Gastroesophageal sphincter (tissue), 3 donors: Measurements from ENCODE around the gene FAM76B.

Experiments
- CTCF ChIP-seq, 4 experiments: fragments of 200-600 bp in 2 of 4; fragments of 450-650 bp in 2 of 4; sonication (generic) in 1 of 4; IDR thresholded peaks; one replicate each; pipeline ENCODE4 v1.5.1; 2017 to 2019; ENCODE audit warnings: antibody characterized with exemption in 4 of 4, mild to moderate bottlenecking in 2 of 4, moderate library complexity in 2 of 4
- POLR2A ChIP-seq, 2 donors: fragments of 450-650 bp; IDR thresholded peaks; one replicate each; pipeline ENCODE4 v1.6.1; 2017; ENCODE audit warnings: antibody characterized with exemption in 2 of 2, mild to moderate bottlenecking in 2 of 2, moderate library complexity in 1 of 2

- TF ChIP-seq CTCF (IDR thresholded peaks at IDR 0.05) = no peak
- TF ChIP-seq POLR2A (IDR thresholded peaks at IDR 0.05) = no peak
Measured at GRCh38 chr11:95792700-95793099, 3.1 kb upstream of the FAM76B start.
